ENCODE measurements around the gene POLR2E.
A peak's percentile ranks its signal among the peaks of the same experiment; 100 is the strongest.

Gene POLR2E

DNA sequence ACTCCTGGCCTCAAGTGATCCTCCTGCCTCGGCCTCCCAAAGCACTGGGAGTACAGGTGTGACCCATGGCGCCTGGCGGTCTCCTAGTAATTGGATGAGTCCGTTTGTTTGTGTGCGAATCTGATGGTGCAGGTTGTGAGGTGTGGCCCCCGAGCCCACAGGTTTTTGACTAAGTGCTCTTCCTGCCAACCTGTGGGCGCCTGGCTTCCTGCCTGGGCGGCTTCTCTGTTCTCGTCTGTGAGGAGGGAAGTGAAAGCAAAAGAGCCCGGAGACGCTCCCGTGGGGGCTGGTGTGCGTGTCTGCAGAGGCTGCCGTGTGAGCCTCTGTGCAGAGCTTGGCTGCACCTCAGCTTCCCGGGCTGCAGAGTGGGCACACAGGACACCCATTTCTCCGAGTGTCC, 18.2 kb downstream of the POLR2E start:
- Histone ChIP-seq H3K27ac (ENCODE audit: low read depth, low read length) (no peak overlapping the region), H3K9me3 (ENCODE audit: control insufficient read depth in 1 of 2, low read length in 2 of 2) (no peaks in the 10 kb centered on the region), H3K4me1 (ENCODE audit: control insufficient read depth in 1 of 2, insufficient read depth in 2 of 2, low read length in 2 of 2) (peaks cover 16 to 34% of the 10 kb centered on the region in 2 donors), H3K4me3 (ENCODE audit: low read depth in 1 of 2, low read length in 2 of 2) (peak overlapping the region; percentile 58 to 61), H3K27me3 (ENCODE audit: control insufficient read depth in 1 of 2, insufficient read depth in 2 of 2, low read length in 2 of 2) (peaks cover 5 to 9% of the 10 kb centered on the region in 2 donors), H3K36me3 (ENCODE audit: control insufficient read depth in 1 of 2, insufficient read depth in 2 of 2, low read length in 2 of 2) (peaks cover 0 to 17% of the 10 kb centered on the region in 2 donors), H3K9ac (ENCODE audit: low read depth in 1 of 2, low read length in 2 of 2) (no peak overlapping the region)

GRCh38 chr19:1076046-1076386, 19.2 kb downstream of the POLR2E start:
- H3K27me3 ChIP-seq (ENCODE audit: control insufficient read depth in 1 of 2, insufficient read depth in 2 of 2, low read length in 2 of 2): peaks cover 6 to 11% of the 10 kb centered on the region in 2 donors
- no peak overlapping the region for H3K27ac ChIP-seq (ENCODE audit: low read depth, low read length)

DNA sequence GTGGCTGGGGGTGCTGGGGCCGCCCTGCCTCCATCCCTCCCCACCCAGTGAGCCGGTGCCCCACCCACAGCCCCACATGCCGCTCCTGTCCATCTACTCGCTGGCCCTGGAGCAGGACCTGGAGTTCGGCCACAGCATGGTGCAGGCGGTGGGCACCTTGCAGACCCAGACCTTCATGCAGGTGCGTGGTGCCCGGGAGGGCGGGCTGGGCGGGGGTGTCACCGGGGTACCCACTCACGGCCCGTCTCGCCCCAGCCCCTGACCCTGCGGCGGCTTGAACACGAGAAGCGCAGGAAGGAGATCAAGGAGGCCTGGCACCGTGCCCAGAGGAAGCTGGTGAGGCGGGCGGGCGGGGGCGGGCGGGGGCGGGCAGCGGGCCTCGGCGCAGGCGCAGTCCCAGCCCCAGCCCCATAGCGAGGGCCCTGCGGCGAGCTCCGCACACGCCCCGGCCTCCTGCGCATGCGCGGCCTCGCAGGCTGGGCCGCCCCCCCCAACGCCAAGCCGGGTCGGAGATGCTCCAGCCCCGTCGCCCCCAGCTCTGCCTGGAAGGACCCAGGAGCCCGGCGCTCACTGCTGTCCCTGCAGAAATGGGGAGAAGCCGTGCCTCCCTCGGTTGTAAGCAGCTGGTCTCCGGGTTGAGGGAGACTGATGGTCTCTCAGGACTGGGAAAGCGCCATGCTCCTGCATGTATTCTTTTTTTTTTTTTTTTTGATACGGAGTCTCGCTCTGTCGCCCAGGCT, 20.5 kb downstream of the POLR2E start:
- Histone ChIP-seq H3K27me3 (ENCODE audit: control insufficient read depth in 1 of 2, insufficient read depth in 2 of 2, low read length in 2 of 2) (peaks cover 10 to 15% of the 10 kb centered on the region in 2 donors), H3K4me1 (ENCODE audit: control insufficient read depth in 1 of 2, insufficient read depth in 2 of 2, low read length in 2 of 2) (peaks cover 16 to 29% of the 10 kb centered on the region in 2 donors), H3K27ac (ENCODE audit: low read depth, low read length) (no peak overlapping the region), H3K4me3 (ENCODE audit: low read depth in 1 of 2, low read length in 2 of 2) (peak overlapping the region; percentile 50 to 57), H3K9me3 (ENCODE audit: control insufficient read depth in 1 of 2, low read length in 2 of 2) (no peaks in the 10 kb centered on the region), H3K9ac (ENCODE audit: low read depth in 1 of 2, low read length in 2 of 2) (no peak overlapping the region), H3K36me3 (ENCODE audit: control insufficient read depth in 1 of 2, insufficient read depth in 2 of 2, low read length in 2 of 2) (peaks cover 0 to 5% of the 10 kb centered on the region in 2 donors)

More at GRCh38 chr19:1076046-1076386, 19.2 kb downstream of the POLR2E start:
- no peak overlapping the region for H3K9ac ChIP-seq (ENCODE audit: low read depth in 1 of 2, low read length in 2 of 2)
- H3K4me1 ChIP-seq (ENCODE audit: control insufficient read depth in 1 of 2, insufficient read depth in 2 of 2, low read length in 2 of 2): peaks cover 16 to 29% of the 10 kb centered on the region in 2 donors
- H3K36me3 ChIP-seq (ENCODE audit: control insufficient read depth in 1 of 2, insufficient read depth in 2 of 2, low read length in 2 of 2): peaks cover 0 to 17% of the 10 kb centered on the region in 2 donors
- no peak overlapping the region for H3K4me3 ChIP-seq (ENCODE audit: low read depth in 1 of 2, low read length in 2 of 2)
- H3K9me3 ChIP-seq (ENCODE audit: control insufficient read depth in 1 of 2, low read length in 2 of 2): no peaks in the 10 kb centered on the region

GRCh38 chr19:1073956-1074517, 21.1 kb downstream of the POLR2E start:
- Histone ChIP-seq H3K9ac (ENCODE audit: low read depth in 1 of 2, low read length in 2 of 2) (no peak overlapping the region), H3K36me3 (ENCODE audit: control insufficient read depth in 1 of 2, insufficient read depth in 2 of 2, low read length in 2 of 2) (peaks cover 0 to 5% of the 10 kb centered on the region in 2 donors), H3K4me3 (ENCODE audit: low read depth in 1 of 2, low read length in 2 of 2) (peak overlapping the region in 1 of 2 donors; percentile 29), H3K27me3 (ENCODE audit: control insufficient read depth in 1 of 2, insufficient read depth in 2 of 2, low read length in 2 of 2) (peaks cover 10 to 19% of the 10 kb centered on the region in 2 donors), H3K27ac (ENCODE audit: low read depth, low read length) (no peak overlapping the region), H3K9me3 (ENCODE audit: control insufficient read depth in 1 of 2, low read length in 2 of 2) (no peaks in the 10 kb centered on the region), H3K4me1 (ENCODE audit: control insufficient read depth in 1 of 2, insufficient read depth in 2 of 2, low read length in 2 of 2) (peaks cover 23 to 36% of the 10 kb centered on the region in 2 donors)

DNA sequence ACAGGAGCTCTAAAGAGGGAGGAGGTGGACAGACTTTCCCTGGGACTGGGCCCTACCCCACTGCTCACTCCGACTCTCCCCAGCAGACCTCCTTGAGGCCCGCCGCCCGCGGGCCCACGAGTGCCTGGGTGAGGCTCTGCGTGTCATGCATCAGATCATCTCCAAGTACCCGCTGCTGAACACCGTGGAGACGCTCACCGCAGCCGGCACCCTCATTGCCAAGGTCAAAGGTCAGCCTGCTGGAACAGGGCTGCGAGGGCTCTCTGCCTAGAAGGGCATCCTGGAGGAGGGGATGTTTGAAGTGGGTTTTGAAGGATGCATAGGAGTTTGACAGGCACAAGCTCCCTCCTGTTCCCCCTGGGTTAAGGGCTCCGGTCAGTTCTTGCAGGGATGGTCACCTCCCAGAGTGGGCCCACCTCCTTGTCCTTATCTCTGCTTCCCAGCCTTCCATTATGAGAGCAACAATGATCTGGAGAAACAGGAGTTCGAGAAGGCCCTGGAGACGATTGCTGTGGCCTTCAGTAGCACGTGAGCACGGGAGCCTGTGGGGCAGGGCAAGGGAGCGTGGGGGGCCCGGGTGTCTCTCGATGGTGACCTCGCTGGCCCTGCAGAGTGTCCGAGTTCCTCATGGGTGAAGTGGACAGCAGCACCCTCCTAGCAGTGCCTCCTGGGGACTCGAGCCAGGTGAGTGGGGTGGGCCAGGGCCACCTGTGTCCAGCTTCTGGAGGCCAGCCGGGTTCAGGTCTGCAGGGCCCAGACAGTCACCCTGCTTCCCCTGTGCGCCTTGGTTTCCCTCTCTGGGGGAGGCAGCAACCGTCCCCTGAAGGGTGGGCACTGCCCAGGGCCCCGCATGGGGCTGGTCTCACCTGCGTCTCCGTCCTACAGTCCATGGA, 21.9 kb downstream of the POLR2E start:
- Histone ChIP-seq H3K9me3 (ENCODE audit: control insufficient read depth in 1 of 2, low read length in 2 of 2) (no peaks in the 10 kb centered on the region), H3K4me1 (ENCODE audit: control insufficient read depth in 1 of 2, insufficient read depth in 2 of 2, low read length in 2 of 2) (peaks cover 26 to 40% of the 10 kb centered on the region in 2 donors), H3K27me3 (ENCODE audit: control insufficient read depth in 1 of 2, insufficient read depth in 2 of 2, low read length in 2 of 2) (peaks cover 10 to 26% of the 10 kb centered on the region in 2 donors), H3K4me3 (ENCODE audit: low read depth in 1 of 2, low read length in 2 of 2) (no peak overlapping the region), H3K36me3 (ENCODE audit: control insufficient read depth in 1 of 2, insufficient read depth in 2 of 2, low read length in 2 of 2) (peaks cover 0 to 5% of the 10 kb centered on the region in 2 donors), H3K9ac (ENCODE audit: low read depth in 1 of 2, low read length in 2 of 2) (no peak overlapping the region), H3K27ac (ENCODE audit: low read depth, low read length) (no peak overlapping the region)

GRCh38 chr19:1072371-1073015, 22.7 kb downstream of the POLR2E start:
- no peaks in the 10 kb centered on the region for H3K9me3 ChIP-seq (ENCODE audit: control insufficient read depth in 1 of 2, low read length in 2 of 2)
- H3K4me1 ChIP-seq (ENCODE audit: control insufficient read depth in 1 of 2, insufficient read depth in 2 of 2, low read length in 2 of 2): peaks cover 22 to 36% of the 10 kb centered on the region in 2 donors
- no peak overlapping the region for H3K27ac ChIP-seq (ENCODE audit: low read depth, low read length)
- peaks cover 10 to 29% of the 10 kb centered on the region in 2 donors for H3K27me3 ChIP-seq (ENCODE audit: control insufficient read depth in 1 of 2, insufficient read depth in 2 of 2, low read length in 2 of 2)
- no peak overlapping the region for H3K4me3 ChIP-seq (ENCODE audit: low read depth in 1 of 2, low read length in 2 of 2)
- peaks cover 0 to 5% of the 10 kb centered on the region in 2 donors for H3K36me3 ChIP-seq (ENCODE audit: control insufficient read depth in 1 of 2, insufficient read depth in 2 of 2, low read length in 2 of 2)
- H3K9ac ChIP-seq (ENCODE audit: low read depth in 1 of 2, low read length in 2 of 2): no peak overlapping the region

GRCh38 chr19:1070931-1071791, 24.0 kb downstream of the POLR2E start:
- no peak overlapping the region for H3K27ac ChIP-seq (ENCODE audit: low read depth, low read length)
- H3K4me1 ChIP-seq (ENCODE audit: control insufficient read depth in 1 of 2, insufficient read depth in 2 of 2, low read length in 2 of 2): peaks cover 18 to 37% of the 10 kb centered on the region in 2 donors
- H3K4me3 ChIP-seq (ENCODE audit: low read depth in 1 of 2, low read length in 2 of 2): no peak overlapping the region
- H3K27me3 ChIP-seq (ENCODE audit: control insufficient read depth in 1 of 2, insufficient read depth in 2 of 2, low read length in 2 of 2): peaks cover 19 to 36% of the 10 kb centered on the region in 2 donors
- H3K9ac ChIP-seq (ENCODE audit: low read depth in 1 of 2, low read length in 2 of 2): no peak overlapping the region
- H3K9me3 ChIP-seq (ENCODE audit: control insufficient read depth in 1 of 2, low read length in 2 of 2): no peaks in the 10 kb centered on the region
- peaks cover 0 to 5% of the 10 kb centered on the region in 2 donors for H3K36me3 ChIP-seq (ENCODE audit: control insufficient read depth in 1 of 2, insufficient read depth in 2 of 2, low read length in 2 of 2)

DNA sequence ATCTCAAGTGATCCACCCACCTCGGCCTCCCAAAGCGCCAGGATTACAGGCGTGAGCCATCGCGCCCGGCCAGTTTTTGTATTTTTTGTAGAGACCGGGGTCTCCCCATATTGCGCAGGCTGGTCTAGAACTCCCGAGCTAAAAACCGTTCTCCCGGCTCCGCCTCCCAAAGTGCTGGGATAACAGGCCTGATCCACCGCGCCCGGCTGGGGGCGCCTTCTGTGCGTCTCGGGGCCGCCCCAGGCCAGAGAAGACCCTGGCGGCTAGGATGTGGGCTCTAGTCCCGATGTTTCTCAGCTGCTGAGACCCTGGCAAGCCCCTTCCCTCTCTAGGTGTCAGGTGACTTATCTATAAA, 24.6 kb downstream of the POLR2E start:
- Histone ChIP-seq H3K27me3 (ENCODE audit: control insufficient read depth in 1 of 2, insufficient read depth in 2 of 2, low read length in 2 of 2) (peaks cover 22 to 41% of the 10 kb centered on the region in 2 donors), H3K27ac (ENCODE audit: low read depth, low read length) (no peak overlapping the region), H3K36me3 (ENCODE audit: control insufficient read depth in 1 of 2, insufficient read depth in 2 of 2, low read length in 2 of 2) (peaks cover 0 to 5% of the 10 kb centered on the region in 2 donors), H3K9ac (ENCODE audit: low read depth in 1 of 2, low read length in 2 of 2) (no peak overlapping the region), H3K4me3 (ENCODE audit: low read depth in 1 of 2, low read length in 2 of 2) (no peak overlapping the region), H3K9me3 (ENCODE audit: control insufficient read depth in 1 of 2, low read length in 2 of 2) (no peaks in the 10 kb centered on the region), H3K4me1 (ENCODE audit: control insufficient read depth in 1 of 2, insufficient read depth in 2 of 2, low read length in 2 of 2) (peaks cover 13 to 35% of the 10 kb centered on the region in 2 donors)

Data from duodenal mucosa (tissue), 2 donors.